CD4-positive, alpha-beta T cell treated with Interleukin-21 for 1 hour (primary cell): ENCODE measurements around the gene PIANP.

Source experiments
- DNase-seq: peaks from one replicate; pipeline ENCODE4 v3.0.0-alpha.2; 2020

PIANP gene

DNA sequence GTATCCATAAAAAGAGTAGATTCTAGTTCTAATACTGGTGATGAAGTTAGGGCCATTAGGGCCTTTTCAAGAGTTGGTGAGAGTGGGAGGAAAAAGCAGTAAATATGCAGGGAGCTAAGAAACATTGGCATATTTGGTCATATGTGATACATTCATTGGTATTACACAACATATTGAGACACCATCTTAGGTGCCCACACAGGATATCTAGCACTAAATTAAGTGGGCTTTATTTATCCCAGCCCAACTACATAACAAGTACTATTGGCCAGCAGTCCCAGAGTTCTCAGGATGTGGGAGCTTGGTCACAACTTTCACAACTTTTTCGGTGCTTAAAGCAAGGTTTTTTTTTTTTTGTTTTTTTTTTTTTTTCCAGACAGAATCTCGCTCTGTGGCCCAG is 35.7 kb downstream of the PIANP start:
- DNase-seq = no peak

DNA sequence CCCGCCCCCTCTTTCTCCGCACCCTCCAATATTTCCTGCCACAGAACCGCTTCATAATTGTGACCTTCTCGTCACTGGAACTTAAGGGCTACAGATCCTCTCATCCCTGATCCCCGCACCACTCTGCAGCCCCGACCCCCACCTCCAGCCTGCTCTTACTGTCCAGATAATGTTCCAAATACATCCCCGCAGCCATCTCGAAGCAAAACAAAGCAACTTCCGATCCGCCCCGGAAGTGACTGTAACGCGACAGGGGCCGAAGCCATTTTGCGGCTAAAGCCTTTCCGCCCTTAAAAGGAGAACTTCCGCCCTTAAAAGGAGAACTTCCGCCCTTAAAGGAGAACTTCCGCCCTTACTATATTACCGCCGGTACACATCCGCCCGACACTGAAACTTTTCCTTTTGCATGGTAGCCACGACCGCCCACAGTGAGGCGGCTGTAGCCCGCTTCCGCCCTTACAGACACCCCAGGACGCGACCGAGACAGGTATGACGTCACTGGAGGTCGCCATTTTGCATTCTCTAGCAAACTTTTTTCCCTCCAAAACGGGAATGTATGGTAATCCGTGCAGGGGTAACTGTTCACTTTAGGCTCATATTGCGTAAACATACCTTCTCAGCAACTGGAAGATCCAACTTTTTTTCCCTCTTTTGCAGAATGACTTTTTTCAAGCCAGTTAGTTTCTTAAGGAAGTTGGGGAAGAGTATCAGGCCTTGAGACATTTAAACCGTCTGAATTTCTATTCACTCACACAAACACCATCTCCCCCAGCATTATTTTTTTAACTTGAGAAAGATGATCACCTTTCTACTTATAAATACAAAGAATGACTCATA is 37.5 kb downstream of the PIANP start, which contains the start of gene ING4:
TSS of gene ING4 (minus strand) at position 214 of the 837 bp plus-strand sequence. CDS start at position 196, 18 bp downstream.
- DNase-seq = peak; percentile 99

DNA sequence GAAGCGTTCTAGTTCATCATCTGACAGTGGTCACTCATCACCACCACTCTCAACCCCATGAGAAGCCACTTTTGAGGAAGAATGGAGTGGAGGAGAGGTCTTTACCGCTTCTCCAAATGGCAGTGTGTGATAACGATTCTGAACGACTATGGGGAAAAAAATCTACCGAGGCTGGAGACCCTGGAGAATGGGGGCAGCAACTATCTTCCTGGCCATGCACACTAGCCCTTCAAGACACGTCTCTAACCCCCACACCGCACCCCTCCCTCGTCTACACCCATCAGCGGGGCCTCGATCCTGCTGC is 38.1 kb downstream of the PIANP start:
- DNase-seq = no peak

DNA sequence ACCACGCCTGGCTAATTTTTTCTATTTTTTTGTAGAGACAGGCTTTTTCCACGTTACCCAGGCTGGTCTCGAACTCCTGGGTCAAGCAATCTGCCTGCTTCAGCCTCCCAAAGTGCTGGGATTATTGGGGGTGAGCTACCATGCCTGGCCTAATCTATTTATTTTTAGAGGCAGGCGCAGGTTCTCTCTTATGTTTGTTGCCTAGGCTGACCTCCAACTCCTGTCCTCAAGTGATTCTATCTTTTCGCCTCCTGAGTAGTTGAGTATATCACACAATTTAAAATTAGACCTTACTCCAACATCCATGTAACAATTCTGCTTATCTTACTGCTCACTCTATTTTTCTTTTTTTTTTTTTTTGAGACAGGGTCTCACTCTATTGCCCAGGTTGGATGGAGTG is 46.6 kb downstream of the PIANP start:
- no peak for DNase-seq

DNA sequence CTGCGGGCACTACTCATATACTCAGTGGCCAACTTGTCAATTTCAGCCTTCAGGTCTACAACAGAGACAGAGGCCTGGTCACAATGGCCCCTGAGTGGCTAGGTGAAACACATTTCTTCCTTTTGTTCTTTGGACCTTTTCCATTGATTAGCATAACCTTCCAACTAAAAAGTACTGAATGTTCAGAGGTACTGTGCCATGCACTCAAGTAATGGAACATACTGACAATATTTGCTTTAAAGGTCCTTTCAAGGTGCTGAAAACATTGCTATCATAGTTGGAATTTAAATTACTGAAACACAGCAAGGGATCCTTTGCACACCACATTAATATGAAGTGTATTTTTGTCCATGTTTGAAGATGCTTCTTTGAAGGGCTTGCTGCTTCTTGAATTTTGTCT is 47.3 kb downstream of the PIANP start:
- no peak for DNase-seq

DNA sequence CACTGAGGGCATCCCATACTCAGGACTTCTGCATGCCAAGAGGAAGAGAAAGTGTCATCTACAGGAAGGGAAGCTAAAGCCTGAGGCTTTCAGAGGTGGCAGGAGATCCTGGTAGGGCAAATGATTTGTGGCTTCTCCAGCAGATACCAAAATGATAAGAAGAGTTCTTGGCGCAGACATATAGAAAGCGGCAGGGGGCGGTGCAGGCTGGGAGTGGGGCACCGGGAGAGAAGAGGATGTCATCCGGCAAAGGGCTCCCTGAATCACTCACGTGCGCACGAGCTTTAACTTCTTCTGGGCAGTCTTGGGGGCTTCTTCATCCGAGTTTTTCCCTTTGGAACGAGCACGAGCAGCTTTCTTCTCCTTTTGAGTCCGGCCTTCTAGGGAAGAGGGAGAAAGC is 48.2 kb downstream of the PIANP start:
- no peak for DNase-seq

DNA sequence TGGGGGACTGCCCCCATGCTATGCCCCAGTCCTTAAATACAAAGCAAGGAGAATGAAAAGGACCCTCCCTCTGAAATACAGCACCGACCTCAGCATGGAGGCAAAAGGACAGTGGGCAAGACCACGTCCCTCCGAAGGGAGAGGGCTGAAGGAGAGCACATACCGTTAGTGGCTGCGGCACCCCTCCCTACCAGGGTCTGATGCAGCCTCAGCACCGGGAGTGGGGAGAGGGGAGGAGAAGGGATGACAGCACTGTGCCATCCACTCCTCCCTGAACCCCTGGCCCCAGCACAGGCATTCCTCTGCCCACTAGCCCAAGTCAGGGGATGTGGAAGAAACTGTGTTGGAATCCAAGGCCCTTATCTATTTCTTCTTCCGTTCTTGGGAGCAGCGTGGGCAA is 49.8 kb downstream of the PIANP start:
- DNase-seq = no peak

DNA sequence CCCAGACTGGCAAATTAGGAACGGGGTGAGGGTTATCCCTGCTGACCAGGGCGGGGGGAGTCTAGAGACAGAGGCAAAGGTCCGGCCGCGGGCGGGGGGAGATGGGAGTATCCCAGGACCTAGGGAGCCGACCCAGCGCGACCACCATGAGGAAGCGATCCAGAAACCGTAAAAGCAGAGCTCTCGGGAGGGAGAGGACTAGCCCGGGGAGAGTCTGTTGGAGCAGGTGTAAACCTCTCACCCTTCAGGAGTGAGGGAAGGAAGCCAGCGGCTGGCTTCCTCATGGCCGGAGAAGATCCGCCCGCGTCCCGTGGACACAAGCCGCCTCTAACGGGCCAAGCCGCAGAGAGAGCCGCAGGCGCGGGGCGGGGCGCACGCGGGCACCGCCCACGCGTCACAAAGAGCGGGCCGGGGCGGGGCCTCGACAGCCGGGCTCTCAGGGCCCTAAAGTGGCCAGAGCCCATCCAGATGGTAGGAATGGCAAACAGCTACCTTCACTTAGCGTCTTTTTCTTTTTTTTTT is 53.5 kb downstream of the PIANP start, which contains the start of gene ACRBP:
TSS of gene ACRBP (minus strand) at position 350 of the 522 bp plus-strand sequence. CDS start at position 284, 66 bp downstream.
- no peak for DNase-seq

DNA sequence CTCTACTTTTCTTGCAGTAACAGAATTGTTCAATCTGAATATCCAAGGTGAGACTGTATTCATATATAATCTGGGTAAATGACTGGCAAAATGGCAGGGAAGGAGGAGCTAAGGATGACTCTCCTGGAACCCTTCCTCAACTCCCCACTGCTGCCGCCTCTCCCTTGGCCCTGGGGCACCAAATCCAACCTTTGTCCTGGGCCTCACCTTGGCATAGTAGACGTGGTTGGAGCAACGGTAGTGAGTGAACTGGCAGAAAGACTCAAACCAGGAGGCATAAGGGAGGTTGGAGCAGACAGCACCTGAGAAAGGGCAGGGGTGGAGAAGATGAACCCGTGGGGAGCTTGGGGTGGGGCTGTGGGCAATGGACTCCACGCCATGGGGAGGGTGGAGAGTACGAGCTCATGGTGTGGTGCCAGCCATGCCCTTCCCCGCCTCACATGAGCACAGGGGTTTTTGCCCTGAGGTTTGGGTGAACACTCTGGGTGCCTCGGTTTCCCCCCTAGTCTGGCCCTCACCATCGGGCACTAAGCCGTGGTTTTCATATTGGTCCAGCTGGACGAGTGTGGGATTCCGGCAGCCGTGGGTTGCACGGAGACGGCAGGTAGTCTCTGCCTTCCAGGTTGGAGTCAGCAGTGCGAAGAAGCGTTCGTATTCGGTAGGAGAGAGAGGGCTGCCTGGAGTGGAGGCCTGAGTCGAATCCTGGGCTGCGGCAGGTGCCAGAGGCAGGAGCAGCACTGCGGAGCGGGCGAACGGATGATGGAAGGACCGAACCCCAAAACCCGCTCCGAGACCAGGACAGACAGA is 54.1 kb downstream of the PIANP start:
- DNase-seq = no peak

DNA sequence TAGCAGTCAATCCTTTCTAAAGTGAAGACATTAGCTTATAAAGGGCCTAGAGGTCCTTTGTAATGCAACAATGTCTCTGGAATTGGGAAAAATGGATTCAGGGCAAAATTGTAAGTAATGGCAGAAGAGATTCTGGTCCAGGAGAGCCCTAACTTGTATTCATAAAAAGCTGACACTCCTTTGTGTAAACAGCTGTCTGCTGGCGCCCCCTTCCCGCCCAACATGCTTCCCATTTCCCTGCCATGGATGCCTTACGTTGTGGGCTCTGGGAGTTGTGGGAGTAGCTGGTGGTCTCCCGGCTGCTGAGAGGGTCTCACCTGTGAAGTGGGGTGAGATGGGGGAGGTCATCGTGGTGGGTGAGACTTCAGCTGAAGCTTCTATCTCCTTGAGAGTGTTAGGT is 55.7 kb downstream of the PIANP start:
- no peak for DNase-seq

DNA sequence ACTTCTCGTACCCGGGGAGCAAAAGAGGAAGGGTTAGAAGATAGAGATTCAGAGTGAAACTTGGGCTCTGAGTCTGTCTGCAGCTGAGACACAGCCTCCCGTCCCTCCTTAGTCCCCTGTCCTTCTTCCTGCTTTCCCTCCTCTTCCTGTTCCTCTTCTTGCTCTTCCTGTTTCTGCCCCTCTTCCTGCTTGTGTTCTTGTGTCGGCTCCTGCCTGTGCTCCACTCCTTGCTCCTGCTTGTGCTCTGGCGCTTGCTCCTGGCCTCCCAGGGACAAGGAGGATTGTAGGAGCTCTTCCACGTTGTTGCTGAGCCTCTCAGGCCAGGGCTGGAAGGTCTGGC is 56.4 kb downstream of the PIANP start:
- no peak for DNase-seq
